ENCODE results near the gene RPRML.

DNA sequence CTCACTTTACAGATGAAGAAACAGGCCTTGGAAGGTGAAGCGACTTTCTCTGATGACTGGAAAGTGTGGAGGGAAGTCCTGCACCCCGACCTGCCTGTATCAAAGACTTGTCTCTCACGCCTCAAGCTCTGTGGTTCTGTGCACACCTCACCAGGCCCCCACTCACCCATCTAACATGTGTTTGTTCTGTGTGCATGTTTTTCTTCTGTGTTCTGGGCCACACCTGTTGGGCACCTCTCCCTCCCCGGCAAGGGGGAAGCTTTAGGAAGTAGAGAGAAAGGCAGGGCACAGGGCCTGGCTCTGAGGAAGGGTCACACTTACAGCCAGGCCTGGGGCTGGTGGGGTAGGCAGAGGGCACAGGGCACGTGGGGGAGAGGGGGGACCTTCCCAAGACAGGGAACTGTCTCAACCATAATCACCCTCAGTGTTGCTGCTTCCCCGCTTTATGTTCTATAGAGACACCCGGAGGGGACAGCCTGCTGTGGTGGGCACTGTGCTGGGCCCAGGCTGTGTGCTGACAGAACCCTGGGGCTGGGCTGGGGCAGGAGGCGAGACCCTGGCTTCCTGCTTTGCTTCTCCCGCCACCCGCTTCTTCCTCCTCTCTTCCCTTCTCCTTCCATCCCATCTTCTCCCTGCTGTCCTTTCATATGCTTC is 7.3 kb downstream of the RPRML start:
- TF ChIP-seq, protein P1, sequence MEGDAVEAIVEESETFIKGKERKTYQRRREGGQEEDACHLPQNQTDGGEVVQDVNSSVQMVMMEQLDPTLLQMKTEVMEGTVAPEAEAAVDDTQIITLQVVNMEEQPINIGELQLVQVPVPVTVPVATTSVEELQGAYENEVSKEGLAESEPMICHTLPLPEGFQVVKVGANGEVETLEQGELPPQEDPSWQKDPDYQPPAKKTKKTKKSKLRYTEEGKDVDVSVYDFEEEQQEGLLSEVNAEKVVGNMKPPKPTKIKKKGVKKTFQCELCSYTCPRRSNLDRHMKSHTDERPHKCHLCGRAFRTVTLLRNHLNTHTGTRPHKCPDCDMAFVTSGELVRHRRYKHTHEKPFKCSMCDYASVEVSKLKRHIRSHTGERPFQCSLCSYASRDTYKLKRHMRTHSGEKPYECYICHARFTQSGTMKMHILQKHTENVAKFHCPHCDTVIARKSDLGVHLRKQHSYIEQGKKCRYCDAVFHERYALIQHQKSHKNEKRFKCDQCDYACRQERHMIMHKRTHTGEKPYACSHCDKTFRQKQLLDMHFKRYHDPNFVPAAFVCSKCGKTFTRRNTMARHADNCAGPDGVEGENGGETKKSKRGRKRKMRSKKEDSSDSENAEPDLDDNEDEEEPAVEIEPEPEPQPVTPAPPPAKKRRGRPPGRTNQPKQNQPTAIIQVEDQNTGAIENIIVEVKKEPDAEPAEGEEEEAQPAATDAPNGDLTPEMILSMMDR (IDR thresholded peaks at IDR 0.05), result no peak
- TF ChIP-seq TCF7L2 (IDR thresholded peaks at IDR 0.05; ENCODE audit: low read depth, low read length), result no peak
- no peak for TF ChIP-seq REST (IDR thresholded peaks at IDR 0.05; ENCODE audit: insufficient read depth in 1 of 2, low read depth in 2 of 2, low read length in 1 of 2)

Data from Panc1 (cell line).